ENCODE results near the gene SMPD2. TPM values are rescaled to one million over a fixed set of nuclear protein-coding genes. Genes with fewer than 3 reads are reported as not detected.

SMPD2 gene
- total RNA-seq, 1 donor from 2014 or later, result 9.1 TPM

DNA sequence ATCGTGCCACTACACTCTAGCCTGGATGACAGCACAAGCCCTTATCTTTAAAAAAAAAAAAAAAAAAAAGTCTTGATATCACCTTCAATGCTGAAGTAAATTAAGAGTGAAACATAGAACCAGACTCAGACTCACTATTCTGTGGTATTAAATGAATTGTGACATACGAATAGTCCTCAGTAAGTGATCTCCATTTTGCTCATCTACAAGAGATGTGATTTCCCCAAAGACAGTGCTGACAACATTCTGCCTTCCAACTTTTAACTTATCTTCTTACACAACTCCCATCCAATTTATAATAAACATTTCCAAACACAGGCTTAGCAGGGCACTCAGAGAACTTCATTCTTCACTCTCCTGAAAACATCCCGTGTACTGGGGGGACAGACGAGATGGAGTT, 34.5 kb downstream of the SMPD2 start:
- H3K4me3 ChIP-seq (ENCODE audit: low read depth, low read length), result no peak overlapping the region
- no peak for DNase-seq (ENCODE audit: low read depth)
- TF ChIP-seq, protein P1, sequence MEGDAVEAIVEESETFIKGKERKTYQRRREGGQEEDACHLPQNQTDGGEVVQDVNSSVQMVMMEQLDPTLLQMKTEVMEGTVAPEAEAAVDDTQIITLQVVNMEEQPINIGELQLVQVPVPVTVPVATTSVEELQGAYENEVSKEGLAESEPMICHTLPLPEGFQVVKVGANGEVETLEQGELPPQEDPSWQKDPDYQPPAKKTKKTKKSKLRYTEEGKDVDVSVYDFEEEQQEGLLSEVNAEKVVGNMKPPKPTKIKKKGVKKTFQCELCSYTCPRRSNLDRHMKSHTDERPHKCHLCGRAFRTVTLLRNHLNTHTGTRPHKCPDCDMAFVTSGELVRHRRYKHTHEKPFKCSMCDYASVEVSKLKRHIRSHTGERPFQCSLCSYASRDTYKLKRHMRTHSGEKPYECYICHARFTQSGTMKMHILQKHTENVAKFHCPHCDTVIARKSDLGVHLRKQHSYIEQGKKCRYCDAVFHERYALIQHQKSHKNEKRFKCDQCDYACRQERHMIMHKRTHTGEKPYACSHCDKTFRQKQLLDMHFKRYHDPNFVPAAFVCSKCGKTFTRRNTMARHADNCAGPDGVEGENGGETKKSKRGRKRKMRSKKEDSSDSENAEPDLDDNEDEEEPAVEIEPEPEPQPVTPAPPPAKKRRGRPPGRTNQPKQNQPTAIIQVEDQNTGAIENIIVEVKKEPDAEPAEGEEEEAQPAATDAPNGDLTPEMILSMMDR (conservative IDR thresholded peaks at IDR 0.05; ENCODE audit: low read depth, low read length), result no peak

DNA sequence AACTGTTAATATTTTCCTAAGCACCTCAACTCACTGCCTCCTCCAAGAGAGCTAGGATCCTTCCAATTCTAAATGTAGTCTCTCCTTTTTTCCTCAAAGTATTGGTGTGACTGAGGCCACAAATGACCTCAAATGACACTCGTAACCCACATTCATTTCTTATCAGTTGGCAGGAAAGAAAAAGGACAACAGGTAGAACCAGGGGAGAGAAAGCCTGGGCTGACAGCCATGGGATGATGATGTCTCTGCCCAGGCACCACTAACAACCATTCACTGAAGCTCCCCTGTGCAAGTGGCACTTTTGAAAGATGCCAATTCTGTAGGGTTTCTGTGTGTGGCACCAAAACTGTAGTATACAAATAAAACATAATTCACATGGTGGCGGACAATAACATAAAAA, 35.1 kb downstream of the SMPD2 start:
- DNase-seq (ENCODE audit: low read depth), result no peak
- TF ChIP-seq, protein P1 (conservative IDR thresholded peaks at IDR 0.05; ENCODE audit: low read depth, low read length), result no peak
- H3K4me3 ChIP-seq (ENCODE audit: low read depth, low read length), result no peak overlapping the region

DNA sequence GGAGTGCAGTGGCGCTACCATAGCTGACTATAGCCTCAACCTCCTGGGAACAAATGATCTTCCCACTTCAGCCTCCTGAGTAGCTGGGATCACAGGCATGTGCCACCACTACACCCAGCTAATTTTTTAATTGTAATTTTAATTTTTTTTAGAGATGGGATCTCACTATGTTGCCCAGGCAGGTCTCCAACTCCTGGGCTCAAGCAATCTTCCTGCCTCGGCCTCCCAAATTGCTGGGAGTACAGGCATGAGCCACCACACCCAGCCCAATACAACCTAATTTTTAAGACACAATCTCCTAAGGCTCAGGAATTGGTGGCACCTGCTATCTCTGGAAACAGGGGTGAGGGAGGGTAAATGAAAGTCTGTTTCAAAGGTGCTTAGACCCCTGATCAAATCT, 36.7 kb downstream of the SMPD2 start:
- no peak overlapping the region for H3K4me3 ChIP-seq (ENCODE audit: low read depth, low read length)
- TF ChIP-seq, protein P1 (conservative IDR thresholded peaks at IDR 0.05; ENCODE audit: low read depth, low read length), result no peak
- DNase-seq (ENCODE audit: low read depth), result no peak

DNA sequence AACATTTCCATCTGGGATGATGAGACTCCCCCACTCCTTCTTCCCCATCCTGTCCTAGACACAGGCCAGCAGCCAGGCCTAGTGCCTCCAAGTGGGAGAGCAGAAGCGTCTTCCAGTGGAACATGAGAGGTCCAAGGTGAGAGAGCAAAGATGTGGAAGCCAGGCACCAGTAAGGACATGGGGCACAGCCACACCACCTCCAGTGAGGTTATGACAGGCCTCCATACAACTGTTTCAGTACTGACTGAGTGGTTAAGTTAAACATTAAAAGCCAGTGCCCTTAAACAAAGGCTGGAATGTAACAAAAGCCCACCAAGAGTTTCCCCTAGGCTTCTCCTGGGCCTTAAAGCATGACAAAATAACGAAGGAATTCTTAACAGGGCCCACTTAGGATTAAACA, 37.2 kb downstream of the SMPD2 start:
- TF ChIP-seq, protein P1 (conservative IDR thresholded peaks at IDR 0.05; ENCODE audit: low read depth, low read length), result no peak
- peak overlapping the region; percentile 5 for H3K4me3 ChIP-seq (ENCODE audit: low read depth, low read length)
- DNase-seq (ENCODE audit: low read depth), result no peak

DNA sequence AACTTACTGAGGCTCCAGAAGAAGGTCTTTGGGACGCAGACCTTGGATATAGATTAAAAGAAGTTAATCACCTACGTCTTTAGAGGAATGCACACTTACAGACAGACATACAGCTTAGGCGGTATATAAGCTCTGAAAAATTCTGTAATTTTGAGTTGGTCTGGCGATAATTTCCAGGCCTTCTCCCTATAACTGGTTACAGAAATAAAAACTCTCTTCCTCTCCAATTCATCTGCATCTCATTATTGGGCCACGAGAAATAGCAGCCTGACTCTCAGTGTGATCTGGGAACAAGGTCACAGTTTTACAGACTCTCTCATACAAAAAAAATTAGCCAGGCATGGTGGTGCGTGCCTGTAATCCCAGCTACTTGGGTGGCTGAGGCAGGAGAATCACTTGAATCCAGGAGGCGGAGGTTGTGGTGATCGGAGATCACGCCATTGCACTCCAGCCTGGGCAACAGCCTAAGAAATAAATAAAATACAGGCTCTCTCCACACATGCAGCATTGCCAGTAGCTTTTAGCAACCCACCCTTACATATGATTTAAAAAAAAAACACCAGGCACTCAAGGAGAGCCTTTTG, 37.8 kb downstream of the SMPD2 start:
- peak overlapping the region; percentile 31 for H3K4me3 ChIP-seq (ENCODE audit: low read depth, low read length)

DNA sequence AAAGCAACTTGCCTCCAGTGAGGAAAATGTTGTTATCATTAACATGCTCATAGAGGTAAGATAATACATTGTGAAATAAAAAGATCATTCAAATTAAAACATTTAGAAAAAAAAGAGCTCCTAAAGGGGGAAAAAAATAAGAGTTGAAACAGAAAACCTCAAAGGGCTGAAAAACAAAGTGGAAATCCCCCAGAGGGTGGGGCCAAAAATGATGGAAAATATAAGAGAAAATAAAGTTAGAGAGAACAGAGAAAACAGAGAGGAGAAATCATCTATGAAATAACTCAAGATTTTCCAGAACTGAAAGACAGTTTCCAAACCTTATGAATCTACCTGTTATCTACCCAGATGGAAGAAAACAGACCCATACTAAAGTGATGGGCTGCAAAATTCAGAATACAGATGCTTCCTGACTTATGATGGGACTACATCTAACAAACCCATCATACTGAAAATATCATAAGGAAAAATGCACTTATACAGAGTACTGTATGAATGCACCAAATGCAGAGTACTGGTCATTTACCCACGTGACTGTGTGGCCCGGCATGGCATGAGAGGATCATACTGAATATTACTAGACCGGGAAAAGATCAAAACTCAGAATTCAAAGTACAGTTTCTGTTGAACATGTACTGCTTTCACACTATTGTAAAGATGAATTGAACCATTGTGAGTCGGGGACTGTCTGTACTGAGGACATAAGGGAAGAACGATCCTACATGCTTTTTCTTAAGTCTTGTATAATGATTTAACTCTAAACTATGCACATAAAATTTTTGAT, 38.5 kb downstream of the SMPD2 start:
- no peak for DNase-seq (ENCODE audit: low read depth)
- peak overlapping the region; percentile 31 for H3K4me3 ChIP-seq (ENCODE audit: low read depth, low read length)
- TF ChIP-seq, protein P1 (conservative IDR thresholded peaks at IDR 0.05; ENCODE audit: low read depth, low read length), result no peak

More for the DNA sequence above, 37.8 kb downstream of the SMPD2 start:
- TF ChIP-seq, protein P1 (conservative IDR thresholded peaks at IDR 0.05; ENCODE audit: low read depth, low read length), result no peak
- no peak for DNase-seq (ENCODE audit: low read depth)
